ENCODE results near the gene TSSK6. TPM values are rescaled to one million over a fixed set of nuclear protein-coding genes. Genes with fewer than 3 reads are reported as not detected.

Gene TSSK6
- total RNA-seq, 6 experiments from 2014 or later = 0.61 to 1.3 (median 0.92) TPM

GRCh38 chr19:19540064-19540714 is 24.8 kb upstream of the TSSK6 start:
- peaks cover 7% of the 10 kb centered on the region for H3K27me3 Mint-ChIP-seq (ENCODE audit: insufficient read depth)
- no peak for DNase-seq
- H3K4me1 Mint-ChIP-seq (ENCODE audit: low read depth) = no peaks in the 10 kb centered on the region
- H3K4me3 Mint-ChIP-seq = no peak overlapping the region
- no peaks in the 10 kb centered on the region for H3K9me3 Mint-ChIP-seq
- no peaks in the 10 kb centered on the region for H3K36me3 Mint-ChIP-seq (ENCODE audit: low read depth)
- no peak for TF ChIP-seq CTCF (IDR thresholded peaks at IDR 0.05)
- no peak overlapping the region for H3K27ac Mint-ChIP-seq

- no peak for TF ChIP-seq CTCF (IDR thresholded peaks at IDR 0.05)
- Mint-ChIP-seq H3K27ac (no peak overlapping the region), H3K9me3 (no peaks in the 10 kb centered on the region)
These were observed 24.3 kb upstream of the TSSK6 start for GRCh38 chr19:19539698-19540063.

GRCh38 chr19:19538785-19539166 is 23.4 kb upstream of the TSSK6 start:
- H3K4me3 Mint-ChIP-seq = no peak overlapping the region
- H3K36me3 Mint-ChIP-seq (ENCODE audit: low read depth) = no peaks in the 10 kb centered on the region
- H3K27ac Mint-ChIP-seq = no peak overlapping the region
- no peak for TF ChIP-seq CTCF (IDR thresholded peaks at IDR 0.05)
- H3K9me3 Mint-ChIP-seq = no peaks in the 10 kb centered on the region
- DNase-seq = no peak
- no peaks in the 10 kb centered on the region for H3K4me1 Mint-ChIP-seq (ENCODE audit: low read depth)
- peaks cover 11% of the 10 kb centered on the region for H3K27me3 Mint-ChIP-seq (ENCODE audit: insufficient read depth)

More at GRCh38 chr19:19539698-19540063, 24.3 kb upstream of the TSSK6 start:
- H3K4me1 Mint-ChIP-seq (ENCODE audit: low read depth) = no peaks in the 10 kb centered on the region
- no peak overlapping the region for H3K4me3 Mint-ChIP-seq
- H3K27me3 Mint-ChIP-seq (ENCODE audit: insufficient read depth) = peaks cover 7% of the 10 kb centered on the region
- no peak for DNase-seq
- H3K36me3 Mint-ChIP-seq (ENCODE audit: low read depth) = no peaks in the 10 kb centered on the region

GRCh38 chr19:19538061-19538784 is 22.9 kb upstream of the TSSK6 start, which contains the start of gene CILP2:
Gene CILP2 (plus strand): TSS chr19:19538265. CDS start chr19:19538350, 85 bp downstream.
- H3K4me1 Mint-ChIP-seq (ENCODE audit: low read depth) = no peaks in the 10 kb centered on the region
- no peaks in the 10 kb centered on the region for H3K36me3 Mint-ChIP-seq (ENCODE audit: low read depth)
- TF ChIP-seq CTCF (IDR thresholded peaks at IDR 0.05) = no peak
- no peak within 1 kb of the TSS for H3K27ac Mint-ChIP-seq
- no peak within 1 kb of the TSS for H3K4me3 Mint-ChIP-seq
- no peaks in the 10 kb centered on the region for H3K9me3 Mint-ChIP-seq
- H3K27me3 Mint-ChIP-seq (ENCODE audit: insufficient read depth) = peaks cover 11% of the 10 kb centered on the region
- DNase-seq = no peak

- H3K27me3 Mint-ChIP-seq (ENCODE audit: insufficient read depth) = peaks cover 11% of the 10 kb centered on the region
- no peaks in the 10 kb centered on the region for H3K4me1 Mint-ChIP-seq (ENCODE audit: low read depth)
- no peak for TF ChIP-seq CTCF (IDR thresholded peaks at IDR 0.05)
- no peak overlapping the region for H3K4me3 Mint-ChIP-seq
- no peaks in the 10 kb centered on the region for H3K9me3 Mint-ChIP-seq
- no peak for DNase-seq
- H3K27ac Mint-ChIP-seq = no peak overlapping the region
- H3K36me3 Mint-ChIP-seq (ENCODE audit: low read depth) = no peaks in the 10 kb centered on the region
These were observed 22.0 kb upstream of the TSSK6 start for GRCh38 chr19:19537075-19538048.

Measured in HFFc6 (cell line).